OCI-LY1 (cell line): Measurements from ENCODE around the gene RYR3.

ENCODE experiments used
- H2AFZ ChIP-seq: fragments of 200-600 bp; sonication (generic), shearing (Covaris generic); 2 replicates; pipeline ENCODE4 v1.6.0; 2014; ENCODE audit warnings: antibody characterized with exemption, mild to moderate bottlenecking, low read length
- H3F3A ChIP-seq: fragments of 200-600 bp; sonication (generic), shearing (Covaris generic); 2 replicates; pipeline ENCODE4 v1.6.0; 2014; ENCODE audit warnings: mild to moderate bottlenecking, antibody characterized with exemption, low read length, moderate library complexity; ENCODE audit not compliant: insufficient read depth
- H3K27ac ChIP-seq: fragments of 200-600 bp; sonication (generic); 2 replicates; pipeline ENCODE4 v1.5.1; 2014; ENCODE audit warnings: low read length, mixed run types, mild to moderate bottlenecking, low read depth; ENCODE audit not compliant: poor library complexity, severe bottlenecking
- H3K27me3 ChIP-seq: fragments of 200-600 bp; sonication (generic); 2 replicates; pipeline ENCODE4 v1.6.0; 2014; ENCODE audit warnings: antibody characterized with exemption, mild to moderate bottlenecking, low read length, moderate library complexity; ENCODE audit not compliant: insufficient read depth
- H3K36me3 ChIP-seq: fragments of 200-600 bp; sonication (generic); 2 replicates; pipeline ENCODE4 v1.6.1; 2014; ENCODE audit warnings: mild to moderate bottlenecking, antibody characterized with exemption, low read length, moderate library complexity, mixed read lengths; ENCODE audit not compliant: insufficient read depth
- H3K4me1 ChIP-seq: fragments of 200-600 bp; sonication (generic); 2 replicates; pipeline ENCODE4 v1.5.1; 2014; ENCODE audit warnings: mild to moderate bottlenecking, low read length, moderate library complexity; ENCODE audit not compliant: insufficient read depth, severe bottlenecking
- H3K4me2 ChIP-seq: fragments of 200-600 bp; sonication (generic), shearing (Covaris generic); 2 replicates; pipeline ENCODE4 v1.6.1; 2014; ENCODE audit warnings: low read length
- H3K4me3 ChIP-seq: fragments of 200-600 bp; sonication (generic); 2 replicates; pipeline ENCODE4 v1.5.1; 2014; ENCODE audit warnings: low read length, low read depth, mild to moderate bottlenecking, mixed read lengths; ENCODE audit not compliant: poor library complexity, severe bottlenecking
- H3K79me2 ChIP-seq: fragments of 200-600 bp; shearing (Covaris generic); 2 replicates; pipeline ENCODE4 v1.6.1; 2016; ENCODE audit warnings: mixed run types, low read length, mixed read lengths; ENCODE audit not compliant: insufficient read depth
- H3K9ac ChIP-seq: fragments of 200-600 bp; sonication (generic), shearing (Covaris generic); 2 replicates; pipeline ENCODE4 v1.6.1; 2014; ENCODE audit warnings: mild to moderate bottlenecking, low read length, mixed read lengths
- H3K9me2 ChIP-seq: fragments of 200-600 bp; sonication (generic), shearing (Covaris generic); 2 replicates; pipeline ENCODE4 v1.6.1; 2014; ENCODE audit warnings: low read depth, mild to moderate bottlenecking, low read length, mixed read lengths
- H3K9me3 ChIP-seq: fragments of 200-600 bp; shearing (Covaris generic); 2 replicates; pipeline ENCODE4 v1.6.1; 2014; ENCODE audit warnings: low read length, mixed read lengths
- H4K20me1 ChIP-seq: fragments of 200-600 bp; sonication (generic), shearing (Covaris generic); 2 replicates; pipeline ENCODE4 v1.6.0; 2016; ENCODE audit warnings: mild to moderate bottlenecking, low read length; ENCODE audit not compliant: insufficient read depth
- EZH2 ChIP-seq: fragments of 200-600 bp; sonication (generic), shearing (Covaris generic); IDR thresholded peaks from 2 replicates; pipeline ENCODE4 v1.8.0; 2017; ENCODE audit warnings: borderline replicate concordance, mixed run types, mild to moderate bottlenecking, antibody characterized with exemption, low read length, moderate library complexity, mixed read lengths
- TF ChIP-seq, protein P1 (sequence below): fragments of 200-600 bp; sonication (generic), shearing (Covaris generic); IDR thresholded peaks from 2 replicates; pipeline ENCODE4 v1.5.1; 2017; ENCODE audit warnings: mild to moderate bottlenecking, antibody characterized with exemption, low read length, moderate library complexity, mixed read lengths

The RYR3 gene

GRCh38 chr15:33757516-33758232 lies 446.9 kb downstream of the RYR3 start:
- Histone ChIP-seq H3K79me2 (no peaks in the 10 kb centered on the region), H3K9ac (no peak overlapping the region), H3F3A (no peaks in the 10 kb centered on the region), H2AFZ (no peak overlapping the region), H3K4me2 (no peak overlapping the region), H3K4me3 (no peak overlapping the region), H3K27ac (no peak overlapping the region), H3K27me3 (no peaks in the 10 kb centered on the region), H3K9me2 (no peaks in the 10 kb centered on the region), H4K20me1 (no peaks in the 10 kb centered on the region), H3K36me3 (no peaks in the 10 kb centered on the region), H3K9me3 (no peaks in the 10 kb centered on the region), H3K4me1 (no peaks in the 10 kb centered on the region)
- TF ChIP-seq, protein P1, sequence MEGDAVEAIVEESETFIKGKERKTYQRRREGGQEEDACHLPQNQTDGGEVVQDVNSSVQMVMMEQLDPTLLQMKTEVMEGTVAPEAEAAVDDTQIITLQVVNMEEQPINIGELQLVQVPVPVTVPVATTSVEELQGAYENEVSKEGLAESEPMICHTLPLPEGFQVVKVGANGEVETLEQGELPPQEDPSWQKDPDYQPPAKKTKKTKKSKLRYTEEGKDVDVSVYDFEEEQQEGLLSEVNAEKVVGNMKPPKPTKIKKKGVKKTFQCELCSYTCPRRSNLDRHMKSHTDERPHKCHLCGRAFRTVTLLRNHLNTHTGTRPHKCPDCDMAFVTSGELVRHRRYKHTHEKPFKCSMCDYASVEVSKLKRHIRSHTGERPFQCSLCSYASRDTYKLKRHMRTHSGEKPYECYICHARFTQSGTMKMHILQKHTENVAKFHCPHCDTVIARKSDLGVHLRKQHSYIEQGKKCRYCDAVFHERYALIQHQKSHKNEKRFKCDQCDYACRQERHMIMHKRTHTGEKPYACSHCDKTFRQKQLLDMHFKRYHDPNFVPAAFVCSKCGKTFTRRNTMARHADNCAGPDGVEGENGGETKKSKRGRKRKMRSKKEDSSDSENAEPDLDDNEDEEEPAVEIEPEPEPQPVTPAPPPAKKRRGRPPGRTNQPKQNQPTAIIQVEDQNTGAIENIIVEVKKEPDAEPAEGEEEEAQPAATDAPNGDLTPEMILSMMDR = no peak
- no peak for TF ChIP-seq EZH2

GRCh38 chr15:33766389-33766788 lies 455.6 kb downstream of the RYR3 start:
- Histone ChIP-seq H4K20me1 (no peaks in the 10 kb centered on the region), H2AFZ (no peak overlapping the region), H3K9me3 (no peaks in the 10 kb centered on the region), H3K27me3 (no peaks in the 10 kb centered on the region), H3K4me3 (no peak overlapping the region), H3K79me2 (no peaks in the 10 kb centered on the region), H3K27ac (no peak overlapping the region), H3F3A (no peaks in the 10 kb centered on the region), H3K9ac (no peak overlapping the region), H3K36me3 (no peaks in the 10 kb centered on the region), H3K9me2 (no peaks in the 10 kb centered on the region), H3K4me1 (no peaks in the 10 kb centered on the region), H3K4me2 (no peak overlapping the region)
- TF ChIP-seq, protein P1 = no peak
- no peak for TF ChIP-seq EZH2

DNA sequence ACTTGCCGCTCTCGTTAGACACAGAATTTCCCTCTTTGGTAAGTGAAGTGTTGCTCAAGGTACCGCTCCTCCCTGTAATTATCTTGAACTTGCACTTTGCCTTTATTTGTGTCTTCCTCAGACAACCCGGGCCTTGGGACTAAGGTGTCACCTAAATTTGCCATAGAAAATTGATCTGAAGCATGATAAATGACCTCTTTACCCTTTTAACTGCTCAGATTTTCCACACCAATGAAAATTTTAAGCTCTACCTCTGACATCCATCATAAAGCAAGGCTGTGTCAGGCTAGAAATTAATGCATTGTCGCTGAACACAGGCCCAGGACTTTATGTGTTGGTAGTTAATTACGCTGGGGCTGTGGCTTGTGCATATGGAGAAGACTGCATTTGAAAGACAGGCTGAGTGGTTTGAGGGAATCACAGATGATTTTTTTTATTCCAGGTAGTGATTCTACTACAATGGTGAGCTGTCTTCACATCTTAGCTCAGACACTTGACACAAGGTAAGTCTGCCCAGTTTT lies 458.0 kb downstream of the RYR3 start:
- TF ChIP-seq, protein P1 = no peak
- no peak for TF ChIP-seq EZH2

More for the DNA sequence above, 458.0 kb downstream of the RYR3 start:
- Histone ChIP-seq H3K4me2 (no peak overlapping the region), H3K79me2 (no peaks in the 10 kb centered on the region), H3K27me3 (no peaks in the 10 kb centered on the region), H3K9me3 (no peaks in the 10 kb centered on the region), H3K36me3 (no peaks in the 10 kb centered on the region), H2AFZ (no peak overlapping the region), H4K20me1 (no peaks in the 10 kb centered on the region), H3K27ac (no peak overlapping the region), H3K9ac (no peak overlapping the region), H3F3A (no peaks in the 10 kb centered on the region), H3K4me3 (no peak overlapping the region), H3K9me2 (no peaks in the 10 kb centered on the region), H3K4me1 (no peaks in the 10 kb centered on the region)
